ENCODE data around the gene SNTA1.
A peak's percentile ranks its signal among the peaks of the same experiment; 100 is the strongest.

SNTA1 gene

DNA sequence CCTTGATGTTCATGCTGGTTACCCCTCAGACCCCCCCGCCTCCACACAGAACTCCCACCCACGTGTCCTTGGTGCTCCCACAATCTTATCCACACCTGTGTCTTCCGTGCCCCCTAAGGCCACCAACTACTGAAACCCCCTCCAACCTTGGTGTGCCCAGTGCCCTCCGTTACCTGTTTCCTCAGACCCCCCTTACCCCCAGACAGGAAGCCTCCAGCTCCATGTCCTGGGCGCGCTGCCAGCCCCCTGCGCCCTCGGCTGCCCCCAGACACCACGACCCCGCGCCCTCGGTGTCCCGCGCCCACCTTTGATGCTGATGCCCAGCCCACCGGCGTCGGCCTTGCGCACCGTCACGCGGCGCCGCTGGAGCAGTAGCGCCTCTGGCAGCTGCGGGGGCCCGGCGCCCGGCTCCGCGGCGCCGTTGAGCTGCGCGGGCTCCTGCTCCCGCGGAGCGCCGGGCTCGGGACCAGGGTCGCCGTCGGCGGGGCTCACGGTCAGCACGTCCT lies 504 bp downstream of the SNTA1 start:
- Histone ChIP-seq H4K8ac (ENCODE audit: low read depth, low read length) (no peak overlapping the region), H3K9me3 (replicated peaks in 1 of 2; ENCODE audit: control insufficient read depth in 2 of 2, insufficient read depth in 1 of 2, low read depth in 1 of 2, low read length in 2 of 2) (no peaks in the 10 kb centered on the region), H2AK5ac (ENCODE audit: low read depth, low read length) (peak overlapping the region; percentile 79), H2BK5ac (ENCODE audit: low read length) (peak overlapping the region; percentile 13), H3K9ac (ENCODE audit: low read depth, low read length, poor library complexity) (peak overlapping the region; percentile 86), H3K27me3 (ENCODE audit: control insufficient read depth in 3 of 3, insufficient read depth in 3 of 3, low read depth in 1 of 3, low read length in 3 of 3) (peaks cover 5 to 15% (median 14%) of the 10 kb centered on the region in 3 experiments), H3K36me3 (replicated peaks in 1 of 2; ENCODE audit: control insufficient read depth in 2 of 2, insufficient read depth in 2 of 2, low read length in 2 of 2) (no peaks in the 10 kb centered on the region), H2AFZ (ENCODE audit: low read length) (peak overlapping the region; percentile 95), H3K27ac (replicated peaks; ENCODE audit: low read length) (no peak overlapping the region), H3K23ac (ENCODE audit: low read depth, low read length, poor library complexity) (peak overlapping the region; percentile 68), H3K14ac (ENCODE audit: low read length) (no peak overlapping the region), H3K18ac (ENCODE audit: low read length) (peak overlapping the region; percentile 90), H3K4me3 (ENCODE audit: low read length in 2 of 2) (peak overlapping the region; percentile 59 to 93), H3K4ac (ENCODE audit: low read length) (no peak overlapping the region), H3K4me1 (ENCODE audit: control insufficient read depth in 2 of 2, insufficient read depth in 1 of 2, low read depth in 1 of 2, low read length in 2 of 2) (peaks cover 5 to 12% of the 10 kb centered on the region in 2 donors), H2BK120ac (ENCODE audit: low read depth, low read length) (peak overlapping the region; percentile 43), H3K4me2 (ENCODE audit: insufficient read depth, low read length, poor library complexity, severe bottlenecking) (peak overlapping the region; percentile 93), H3K79me1 (ENCODE audit: low read depth, low read length) (peaks cover 3% of the 10 kb centered on the region), H2BK12ac (ENCODE audit: low read length) (no peak overlapping the region), H4K91ac (ENCODE audit: low read depth, low read length, poor library complexity) (no peak overlapping the region), H2BK15ac (ENCODE audit: low read length) (no peak overlapping the region)
- no peak for DNase-seq (ENCODE audit: low spot score)
- no CpG with 5 or more reads among the region's 45 CpGs for WGBS, 2 donors (ENCODE audit: extremely low coverage in 2 of 2, insufficient read length in 2 of 2, insufficient replicate concordance in 1 of 2)

DNA sequence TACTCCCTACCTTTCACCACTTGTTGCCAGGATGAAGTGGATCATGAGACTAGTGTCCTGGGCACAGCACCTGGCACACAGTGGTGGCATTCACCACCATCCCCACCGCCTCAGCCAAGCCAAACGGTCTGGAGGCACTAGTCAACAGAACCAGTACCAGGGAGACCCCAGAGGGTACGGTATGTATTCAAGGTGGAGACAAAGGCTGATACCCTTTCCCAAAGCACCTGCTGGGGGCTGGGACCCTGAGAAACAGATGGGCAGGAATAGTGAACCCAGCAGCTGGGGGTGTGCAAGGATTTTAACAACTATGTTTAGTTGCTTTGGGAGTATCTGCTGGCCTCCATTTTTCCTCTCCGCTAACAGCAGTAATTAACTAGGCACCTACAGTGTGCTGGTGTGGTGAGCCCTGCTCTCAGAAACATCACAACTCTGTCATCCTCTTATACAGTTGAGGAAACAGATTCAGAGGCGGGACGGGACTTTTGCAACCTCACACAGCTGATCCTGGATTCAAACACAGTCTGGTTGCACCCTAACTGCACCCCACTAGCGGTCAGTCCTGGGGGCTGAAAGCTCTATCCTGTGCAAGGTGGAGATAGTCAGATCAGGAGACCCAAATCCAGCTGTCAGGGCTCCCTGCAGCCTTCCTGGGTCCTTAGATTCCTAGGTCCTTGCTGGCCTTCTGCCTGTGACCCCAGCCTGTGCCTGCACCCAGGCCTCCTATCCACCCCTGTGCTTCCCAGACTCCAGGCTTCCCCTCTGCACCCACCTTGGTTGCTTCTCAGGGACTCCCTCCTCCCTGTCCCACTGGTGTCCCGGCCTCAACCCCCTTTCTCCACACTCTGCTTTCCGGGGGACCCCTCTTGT lies 1.2 kb downstream of the SNTA1 start:
- Histone ChIP-seq H4K8ac (ENCODE audit: low read depth, low read length) (no peak overlapping the region), H3K4ac (ENCODE audit: low read length) (no peak overlapping the region), H3K4me3 (ENCODE audit: low read length in 2 of 2) (peak overlapping the region; percentile 59 to 93), H2AK5ac (ENCODE audit: low read depth, low read length) (no peak overlapping the region), H3K4me1 (ENCODE audit: control insufficient read depth in 2 of 2, insufficient read depth in 1 of 2, low read depth in 1 of 2, low read length in 2 of 2) (peaks cover 5 to 12% of the 10 kb centered on the region in 2 donors), H3K14ac (ENCODE audit: low read length) (no peak overlapping the region), H3K9ac (ENCODE audit: low read depth, low read length, poor library complexity) (peak overlapping the region; percentile 82), H3K79me1 (ENCODE audit: low read depth, low read length) (peaks cover 3% of the 10 kb centered on the region), H2AFZ (ENCODE audit: low read length) (peak overlapping the region; percentile 95), H3K9me3 (replicated peaks in 1 of 2; ENCODE audit: control insufficient read depth in 2 of 2, insufficient read depth in 1 of 2, low read depth in 1 of 2, low read length in 2 of 2) (no peaks in the 10 kb centered on the region), H2BK5ac (ENCODE audit: low read length) (peak overlapping the region; percentile 13), H3K4me2 (ENCODE audit: insufficient read depth, low read length, poor library complexity, severe bottlenecking) (peak overlapping the region; percentile 93), H2BK12ac (ENCODE audit: low read length) (no peak overlapping the region), H3K27ac (replicated peaks; ENCODE audit: low read length) (no peak overlapping the region), H3K18ac (ENCODE audit: low read length) (peak overlapping the region; percentile 22), H2BK15ac (ENCODE audit: low read length) (no peak overlapping the region), H3K23ac (ENCODE audit: low read depth, low read length, poor library complexity) (peak overlapping the region; percentile 68), H3K36me3 (replicated peaks in 1 of 2; ENCODE audit: control insufficient read depth in 2 of 2, insufficient read depth in 2 of 2, low read length in 2 of 2) (no peaks in the 10 kb centered on the region), H2BK120ac (ENCODE audit: low read depth, low read length) (peak overlapping the region; percentile 43), H3K27me3 (ENCODE audit: control insufficient read depth in 3 of 3, insufficient read depth in 3 of 3, low read depth in 1 of 3, low read length in 3 of 3) (peaks cover 5 to 15% (median 14%) of the 10 kb centered on the region in 3 experiments), H4K91ac (ENCODE audit: low read depth, low read length, poor library complexity) (no peak overlapping the region)
- DNase-seq (ENCODE audit: low spot score) = no peak
- WGBS, 2 donors (ENCODE audit: extremely low coverage in 2 of 2, insufficient read length in 2 of 2, insufficient replicate concordance in 1 of 2) = no CpG with 5 or more reads among the region's 9 CpGs

DNA sequence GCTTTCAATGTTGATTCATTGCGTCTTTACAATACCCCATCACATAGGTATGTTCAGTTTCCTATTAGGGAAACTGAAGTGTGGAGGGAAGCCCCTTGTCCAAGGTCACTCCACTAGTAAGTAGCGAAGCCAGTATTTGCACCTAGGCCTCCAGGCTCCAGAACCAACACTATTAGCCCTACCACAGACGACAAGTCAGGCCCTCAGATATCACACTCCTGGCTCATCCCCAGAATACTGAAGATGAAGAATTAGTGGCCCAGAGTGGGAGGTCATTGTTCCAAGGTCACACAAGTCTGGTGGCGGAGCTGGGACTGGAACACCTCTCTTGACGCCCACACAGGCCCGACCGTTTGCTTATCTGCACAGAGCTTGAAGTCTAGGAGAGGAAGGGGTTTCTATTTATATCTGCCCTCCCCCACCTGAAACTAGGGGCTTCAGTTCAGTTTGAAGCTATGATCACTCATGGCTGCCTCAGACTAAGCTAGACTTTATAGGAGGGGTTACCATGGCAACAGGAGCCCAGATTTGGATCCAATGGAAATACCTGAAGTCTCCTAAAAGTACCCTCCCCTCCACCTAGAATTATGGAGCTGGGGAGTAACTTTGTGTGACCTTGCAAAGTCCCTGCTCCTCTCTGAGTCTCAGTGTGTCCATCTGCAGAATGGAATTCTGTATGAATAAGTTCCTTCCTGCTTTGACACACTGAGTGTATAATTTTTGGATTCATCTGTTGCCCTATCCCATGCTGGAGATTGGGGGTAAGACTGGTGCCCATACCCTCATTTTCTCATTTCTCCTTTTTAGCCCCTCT lies 2.2 kb downstream of the SNTA1 start:
- no peak overlapping the region for H3K4me3 ChIP-seq (ENCODE audit: low read length in 2 of 2)
- no peak overlapping the region for H3K23ac ChIP-seq (ENCODE audit: low read depth, low read length, poor library complexity)
- peaks cover 5 to 10% of the 10 kb centered on the region in 2 donors for H3K4me1 ChIP-seq (ENCODE audit: control insufficient read depth in 2 of 2, insufficient read depth in 1 of 2, low read depth in 1 of 2, low read length in 2 of 2)
- H3K4ac ChIP-seq (ENCODE audit: low read length) = no peak overlapping the region
- H3K27me3 ChIP-seq (ENCODE audit: control insufficient read depth in 3 of 3, insufficient read depth in 3 of 3, low read depth in 1 of 3, low read length in 3 of 3) = peaks cover 5 to 15% (median 14%) of the 10 kb centered on the region in 3 experiments
- DNase-seq (ENCODE audit: low spot score) = no peak
- H2BK5ac ChIP-seq (ENCODE audit: low read length) = no peak overlapping the region
- H2BK120ac ChIP-seq (ENCODE audit: low read depth, low read length) = no peak overlapping the region
- no peak overlapping the region for H2AK5ac ChIP-seq (ENCODE audit: low read depth, low read length)
- no CpG with 5 or more reads among the region's 7 CpGs for WGBS, 2 donors (ENCODE audit: extremely low coverage in 2 of 2, insufficient read length in 2 of 2, insufficient replicate concordance in 1 of 2)
- no peak overlapping the region for H3K14ac ChIP-seq (ENCODE audit: low read length)
- no peak overlapping the region for H2AFZ ChIP-seq (ENCODE audit: low read length)
- H3K27ac ChIP-seq (replicated peaks; ENCODE audit: low read length) = no peak overlapping the region
- H3K36me3 ChIP-seq (replicated peaks in 1 of 2; ENCODE audit: control insufficient read depth in 2 of 2, insufficient read depth in 2 of 2, low read length in 2 of 2) = no peaks in the 10 kb centered on the region
- H3K79me1 ChIP-seq (ENCODE audit: low read depth, low read length) = peaks cover 3% of the 10 kb centered on the region
- H3K9me3 ChIP-seq (replicated peaks in 1 of 2; ENCODE audit: control insufficient read depth in 2 of 2, insufficient read depth in 1 of 2, low read depth in 1 of 2, low read length in 2 of 2) = no peaks in the 10 kb centered on the region
- H3K4me2 ChIP-seq (ENCODE audit: insufficient read depth, low read length, poor library complexity, severe bottlenecking) = no peak overlapping the region
- H3K9ac ChIP-seq (ENCODE audit: low read depth, low read length, poor library complexity) = no peak overlapping the region
- H3K18ac ChIP-seq (ENCODE audit: low read length) = no peak overlapping the region
- H4K8ac ChIP-seq (ENCODE audit: low read depth, low read length) = no peak overlapping the region
- H2BK15ac ChIP-seq (ENCODE audit: low read length) = no peak overlapping the region
- H2BK12ac ChIP-seq (ENCODE audit: low read length) = no peak overlapping the region
- no peak overlapping the region for H4K91ac ChIP-seq (ENCODE audit: low read depth, low read length, poor library complexity)
